ENCODE data around the gene NFIA. TPM values are rescaled to one million over a fixed set of nuclear protein-coding genes. Genes with fewer than 3 reads are reported as not detected.

NFIA gene
- total and polyA plus RNA-seq, 2 of the 13 experiments (the other 11 are each of a cell fraction or from before 2014, with no cell fraction given) = 14.7 to 28.5 TPM

DNA sequence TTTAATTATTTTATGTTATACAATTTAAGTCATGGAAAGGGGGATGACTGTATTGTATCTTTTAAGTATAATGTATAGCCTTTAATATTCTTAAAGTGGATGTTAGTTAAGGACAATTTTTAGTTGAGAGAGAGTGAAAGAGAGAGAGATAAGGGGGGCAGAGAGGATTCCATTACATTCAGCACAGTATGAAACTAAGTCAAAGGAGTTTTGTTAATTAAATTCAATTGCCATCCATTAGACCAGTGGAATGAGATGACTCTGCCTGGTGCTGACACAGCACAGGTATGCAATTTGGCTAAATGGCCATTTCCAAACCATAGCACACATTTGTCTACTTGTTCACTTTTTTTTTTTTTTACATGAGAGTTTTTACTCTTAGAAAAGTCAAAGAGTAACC lies 27.5 kb downstream of the NFIA start:
- peaks cover 5% of the 10 kb centered on the region; the same call in 1 of the 2 replicates for H3K9me3 ChIP-seq (ENCODE audit: low read length)
- BruUV-seq (replicated peaks) = no TSS peak
- H3K9ac ChIP-seq (ENCODE audit: insufficient read depth, low read depth, low read length) = no peak overlapping the region
- H3K79me2 ChIP-seq (ENCODE audit: insufficient read depth, low read length) = peaks cover 100% of the 10 kb centered on the region
- H3K36me3 ChIP-seq (replicated peaks in 1 of 2; ENCODE audit: control insufficient read depth in 1 of 2, insufficient read depth in 2 of 2, low read length in 2 of 2) = peaks cover 0 to 1% of the 10 kb centered on the region in 2 experiments; a peak in 2 of 5 replicates
- peaks cover 15% of the 10 kb centered on the region; the same call in 1 of the 2 replicates for H4K20me1 ChIP-seq (ENCODE audit: insufficient read depth, low read length)
- H3K27ac ChIP-seq (ENCODE audit: extremely low read length, insufficient read depth, low read length) = no peak overlapping the region
- intact Hi-C loops (cut with micrococcal nuclease; ENCODE audit: unreplicated experiment) = loop anchor here (5.0 kb wide), 2 partner anchors 33 to 58 kb away; no protein-coding TSS in a partner anchor
- no peak for TF ChIP-seq ZFP36L1 (CRISPR knock-in tag; IDR thresholded peaks at IDR 0.05)
- 0 out of 4 replicates have a peak, but pooled peaks of 1 of the 2 experiments have one; percentile 5 for TF ChIP-seq MAFK (conservative IDR thresholded peaks at IDR 0.05 in 1 of 2, IDR thresholded peaks at IDR 0.05 in 1 of 2; ENCODE audit: low read length in 2 of 2)
- no peak overlapping the region for H2AFZ ChIP-seq (ENCODE audit: low read length)
- FAIRE-seq (no peak), DNase-seq (ENCODE audit: low spot score) (no peak), ATAC-seq (no peak)
- POLR2A ChIA-PET = no interaction called here
- in situ Hi-C loops (cut with HindIII; ENCODE audit: extremely low pct_ligation_motif_present, low pct_unique_long_range_greater_than_20kb) = no loop called here
- H3K4me2 ChIP-seq (ENCODE audit: low read depth, low read length) = no peak overlapping the region
- CTCF ChIA-PET (ENCODE audit: low intra/inter-chr PET ratio, low total read pairs) = no interaction called here
- no peak overlapping the region for H3K4me3 ChIP-seq (replicated peaks in 1 of 3; ENCODE audit: insufficient read depth in 1 of 3, low read depth in 2 of 3, low read length in 3 of 3)
- no peaks in the 10 kb centered on the region; a peak in 1 of 5 replicates for H3K27me3 ChIP-seq (ENCODE audit: control insufficient read depth in 1 of 2, insufficient read depth in 2 of 2, low read length in 2 of 2)
- peaks cover 55% of the 10 kb centered on the region for H3K4me1 ChIP-seq (ENCODE audit: insufficient read depth, low read length)

DNA sequence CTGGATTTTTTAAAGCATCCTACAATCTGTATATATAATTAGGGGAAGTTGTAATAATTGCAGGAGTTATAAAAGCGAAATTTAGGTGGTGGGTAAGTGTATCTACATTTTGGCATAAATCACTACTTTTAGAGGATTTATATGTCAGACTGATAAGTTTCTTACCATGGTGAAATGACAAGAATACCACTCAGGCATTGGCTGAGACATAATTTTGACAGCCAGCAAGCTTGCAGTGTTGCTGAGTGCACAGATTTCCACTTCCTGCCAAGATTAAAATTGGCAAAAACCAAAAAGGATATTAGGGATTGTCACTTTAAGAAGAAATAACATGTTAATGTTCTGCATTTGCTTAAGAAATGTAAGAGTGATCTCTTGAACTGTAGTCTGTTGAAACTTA lies 28.2 kb downstream of the NFIA start:
- Histone ChIP-seq H3K9me3 (ENCODE audit: low read length) (peaks cover 5% of the 10 kb centered on the region; the same call in 1 of the 2 replicates), H4K20me1 (ENCODE audit: insufficient read depth, low read length) (peaks cover 15% of the 10 kb centered on the region; the same call in 1 of the 2 replicates), H3K36me3 (replicated peaks in 1 of 2; ENCODE audit: control insufficient read depth in 1 of 2, insufficient read depth in 2 of 2, low read length in 2 of 2) (peaks cover 0 to 2% of the 10 kb centered on the region in 2 experiments; a peak in 2 of 5 replicates), H2AFZ (ENCODE audit: low read length) (no peak overlapping the region), H3K4me3 (replicated peaks in 1 of 3; ENCODE audit: insufficient read depth in 1 of 3, low read depth in 2 of 3, low read length in 3 of 3) (no peak overlapping the region), H3K4me2 (ENCODE audit: low read depth, low read length) (no peak overlapping the region), H3K4me1 (ENCODE audit: insufficient read depth, low read length) (peaks cover 62% of the 10 kb centered on the region), H3K79me2 (ENCODE audit: insufficient read depth, low read length) (peaks cover 100% of the 10 kb centered on the region), H3K27ac (ENCODE audit: extremely low read length, insufficient read depth, low read length) (no peak overlapping the region), H3K27me3 (ENCODE audit: control insufficient read depth in 1 of 2, insufficient read depth in 2 of 2, low read length in 2 of 2) (no peaks in the 10 kb centered on the region; a peak in 1 of 5 replicates), H3K9ac (ENCODE audit: insufficient read depth, low read depth, low read length) (no peak overlapping the region)
- intact Hi-C loops (cut with micrococcal nuclease; ENCODE audit: unreplicated experiment) = loop anchor here (5.0 kb wide), 2 partner anchors 33 to 58 kb away; no protein-coding TSS in a partner anchor
- POLR2A ChIA-PET = interaction anchor here (1.1 kb wide), 1 partner anchor 28 kb away, joined by 3 read pairs; the partner anchor contains the start of gene NFIA
- ATAC-seq (no peak), FAIRE-seq (no peak), DNase-seq (ENCODE audit: low spot score) (no peak)
- in situ Hi-C loops (cut with HindIII; ENCODE audit: extremely low pct_ligation_motif_present, low pct_unique_long_range_greater_than_20kb) = no loop called here
- BruUV-seq (replicated peaks) = no TSS peak
- CTCF ChIA-PET (ENCODE audit: low intra/inter-chr PET ratio, low total read pairs) = no interaction called here
- WGBS (ENCODE audit: low lambda C conversion rate) = 85% methylated on average over 1 of the region's 1 CpG
- TF ChIP-seq, protein P1, sequence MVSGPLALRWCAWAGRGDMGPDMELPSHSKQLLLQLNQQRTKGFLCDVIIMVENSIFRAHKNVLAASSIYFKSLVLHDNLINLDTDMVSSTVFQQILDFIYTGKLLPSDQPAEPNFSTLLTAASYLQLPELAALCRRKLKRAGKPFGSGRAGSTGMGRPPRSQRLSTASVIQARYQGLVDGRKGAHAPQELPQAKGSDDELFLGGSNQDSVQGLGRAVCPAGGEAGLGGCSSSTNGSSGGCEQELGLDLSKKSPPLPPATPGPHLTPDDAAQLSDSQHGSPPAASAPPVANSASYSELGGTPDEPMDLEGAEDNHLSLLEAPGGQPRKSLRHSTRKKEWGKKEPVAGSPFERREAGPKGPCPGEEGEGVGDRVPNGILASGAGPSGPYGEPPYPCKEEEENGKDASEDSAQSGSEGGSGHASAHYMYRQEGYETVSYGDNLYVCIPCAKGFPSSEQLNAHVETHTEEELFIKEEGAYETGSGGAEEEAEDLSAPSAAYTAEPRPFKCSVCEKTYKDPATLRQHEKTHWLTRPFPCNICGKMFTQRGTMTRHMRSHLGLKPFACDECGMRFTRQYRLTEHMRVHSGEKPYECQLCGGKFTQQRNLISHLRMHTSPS (CRISPR knock-in tag; IDR thresholded peaks at IDR 0.05; ENCODE audit: low read depth) = no peak
- TF ChIP-seq ZNF788 (CRISPR knock-in tag; IDR thresholded peaks at IDR 0.05; ENCODE audit: borderline replicate concordance) (no peak), KMT2A (CRISPR knock-in tag; IDR thresholded peaks at IDR 0.05) (no peak), HOXA7 (CRISPR knock-in tag; IDR thresholded peaks at IDR 0.05) (no peak), IRF2 (CRISPR knock-in tag; IDR thresholded peaks at IDR 0.05) (no peak), NFIB (CRISPR knock-in tag; IDR thresholded peaks at IDR 0.05; ENCODE audit: borderline replicate concordance) (no peak), ZNF670 (CRISPR knock-in tag; IDR thresholded peaks at IDR 0.05; ENCODE audit: borderline replicate concordance) (no peak), ZSCAN30 (CRISPR knock-in tag; IDR thresholded peaks at IDR 0.05) (no peak), RBM22 (optimal IDR thresholded peaks at IDR 0.05; ENCODE audit: low read length) (no peak)
- TF ChIP-seq, protein P2, sequence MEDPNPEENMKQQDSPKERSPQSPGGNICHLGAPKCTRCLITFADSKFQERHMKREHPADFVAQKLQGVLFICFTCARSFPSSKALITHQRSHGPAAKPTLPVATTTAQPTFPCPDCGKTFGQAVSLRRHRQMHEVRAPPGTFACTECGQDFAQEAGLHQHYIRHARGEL (CRISPR knock-in tag; IDR thresholded peaks at IDR 0.05) = no peak
- TF ChIP-seq, protein P3, sequence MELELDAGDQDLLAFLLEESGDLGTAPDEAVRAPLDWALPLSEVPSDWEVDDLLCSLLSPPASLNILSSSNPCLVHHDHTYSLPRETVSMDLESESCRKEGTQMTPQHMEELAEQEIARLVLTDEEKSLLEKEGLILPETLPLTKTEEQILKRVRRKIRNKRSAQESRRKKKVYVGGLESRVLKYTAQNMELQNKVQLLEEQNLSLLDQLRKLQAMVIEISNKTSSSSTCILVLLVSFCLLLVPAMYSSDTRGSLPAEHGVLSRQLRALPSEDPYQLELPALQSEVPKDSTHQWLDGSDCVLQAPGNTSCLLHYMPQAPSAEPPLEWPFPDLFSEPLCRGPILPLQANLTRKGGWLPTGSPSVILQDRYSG (CRISPR knock-in tag; IDR thresholded peaks at IDR 0.05) = no peak
- TF ChIP-seq, protein P4, sequence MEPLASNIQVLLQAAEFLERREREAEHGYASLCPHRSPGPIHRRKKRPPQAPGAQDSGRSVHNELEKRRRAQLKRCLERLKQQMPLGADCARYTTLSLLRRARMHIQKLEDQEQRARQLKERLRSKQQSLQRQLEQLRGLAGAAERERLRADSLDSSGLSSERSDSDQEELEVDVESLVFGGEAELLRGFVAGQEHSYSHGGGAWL (CRISPR knock-in tag; IDR thresholded peaks at IDR 0.05) = no peak
